Coronary artery (tissue), 2 donors: Measurements from ENCODE around the gene HUS1.

Experiments
- DNase-seq: peaks from one replicate; pipeline ENCODE4 v3.0.0-alpha.2; 2017; ENCODE audit warnings: low spot score
- H3K27ac ChIP-seq, 2 donors: fragments of 200-600 bp; sonication (generic); one replicate each; pipeline ENCODE4 v1.5.1; 2016 to 2019
- H3K4me3 ChIP-seq: fragments of 200-600 bp; sonication (generic); 2 replicates; pipeline ENCODE4 v1.5.1; 2016; ENCODE audit warnings: mild to moderate bottlenecking, moderate library complexity
- TF ChIP-seq, protein P1 (sequence below): fragments of 200-600 bp; sonication (generic); IDR thresholded peaks from one replicate; pipeline ENCODE4 v1.5.1; 2019; ENCODE audit warnings: antibody characterized with exemption

The HUS1 gene

DNA sequence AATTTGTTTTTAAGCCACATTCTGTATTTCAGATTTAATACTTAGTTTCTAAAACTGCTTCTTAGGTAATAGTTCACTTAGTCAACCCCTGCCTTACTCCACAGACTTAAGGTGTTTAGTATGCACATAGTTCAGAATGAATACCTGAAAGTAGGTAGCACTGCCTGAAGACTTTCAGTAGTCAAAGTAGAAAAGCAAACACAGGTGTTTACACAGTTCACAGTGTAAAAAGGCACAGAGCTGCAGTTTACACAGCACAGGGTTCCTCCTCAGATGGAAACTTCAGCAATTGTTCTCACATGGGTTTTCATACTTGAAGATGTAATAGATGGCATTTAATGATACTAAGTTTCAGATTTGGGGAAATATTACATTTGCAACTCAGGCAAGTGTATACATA, 28.0 kb downstream of the HUS1 start:
- TF ChIP-seq, protein P1, sequence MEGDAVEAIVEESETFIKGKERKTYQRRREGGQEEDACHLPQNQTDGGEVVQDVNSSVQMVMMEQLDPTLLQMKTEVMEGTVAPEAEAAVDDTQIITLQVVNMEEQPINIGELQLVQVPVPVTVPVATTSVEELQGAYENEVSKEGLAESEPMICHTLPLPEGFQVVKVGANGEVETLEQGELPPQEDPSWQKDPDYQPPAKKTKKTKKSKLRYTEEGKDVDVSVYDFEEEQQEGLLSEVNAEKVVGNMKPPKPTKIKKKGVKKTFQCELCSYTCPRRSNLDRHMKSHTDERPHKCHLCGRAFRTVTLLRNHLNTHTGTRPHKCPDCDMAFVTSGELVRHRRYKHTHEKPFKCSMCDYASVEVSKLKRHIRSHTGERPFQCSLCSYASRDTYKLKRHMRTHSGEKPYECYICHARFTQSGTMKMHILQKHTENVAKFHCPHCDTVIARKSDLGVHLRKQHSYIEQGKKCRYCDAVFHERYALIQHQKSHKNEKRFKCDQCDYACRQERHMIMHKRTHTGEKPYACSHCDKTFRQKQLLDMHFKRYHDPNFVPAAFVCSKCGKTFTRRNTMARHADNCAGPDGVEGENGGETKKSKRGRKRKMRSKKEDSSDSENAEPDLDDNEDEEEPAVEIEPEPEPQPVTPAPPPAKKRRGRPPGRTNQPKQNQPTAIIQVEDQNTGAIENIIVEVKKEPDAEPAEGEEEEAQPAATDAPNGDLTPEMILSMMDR, result no peak
- DNase-seq, result no peak
- no peak overlapping the region for H3K27ac ChIP-seq
- no peak overlapping the region for H3K4me3 ChIP-seq

DNA sequence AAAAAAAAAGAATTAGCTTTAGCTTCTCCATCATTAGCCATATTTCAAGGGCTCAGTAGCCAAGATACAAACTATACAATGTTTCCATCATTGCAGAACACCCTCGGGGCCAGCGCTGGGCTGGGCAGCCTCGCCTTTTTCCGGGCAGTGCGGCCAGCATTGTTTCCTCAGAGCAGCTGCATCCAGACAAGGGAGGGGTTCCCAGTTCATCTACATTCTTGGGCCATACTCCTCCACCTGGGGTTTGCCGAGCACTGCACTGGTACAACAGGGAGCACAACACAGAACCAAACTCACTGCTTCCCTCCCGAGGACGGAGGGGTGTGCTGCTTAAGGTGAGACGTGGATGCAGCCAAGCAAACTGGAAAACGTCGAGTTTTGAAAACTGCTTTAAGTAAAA, 28.7 kb downstream of the HUS1 start:
- Histone ChIP-seq H3K4me3 (no peak overlapping the region), H3K27ac (no peak overlapping the region)
- DNase-seq, result no peak
- TF ChIP-seq, protein P1, result no peak

DNA sequence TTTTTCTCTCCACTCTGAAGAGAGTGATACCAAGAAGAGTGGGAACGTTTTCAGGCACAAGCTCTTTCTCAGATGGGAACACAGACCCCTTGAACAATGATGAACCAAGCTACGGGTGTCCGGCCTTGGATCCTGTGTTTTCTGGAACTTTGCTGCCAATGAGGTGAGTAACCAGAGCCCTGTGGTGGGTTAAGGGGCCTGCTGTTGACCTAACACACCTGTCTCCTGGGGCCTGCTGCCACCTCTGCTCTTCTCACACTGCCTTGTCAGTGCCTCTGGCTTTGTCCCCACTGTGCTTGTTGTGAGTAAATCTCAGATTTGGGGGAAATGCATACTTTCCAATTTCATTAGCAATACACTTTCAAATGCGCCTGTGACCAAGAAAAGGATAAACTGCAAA, 29.7 kb downstream of the HUS1 start:
- H3K4me3 ChIP-seq, result no peak overlapping the region
- TF ChIP-seq, protein P1, result no peak
- no peak for DNase-seq
- H3K27ac ChIP-seq, result no peak overlapping the region

DNA sequence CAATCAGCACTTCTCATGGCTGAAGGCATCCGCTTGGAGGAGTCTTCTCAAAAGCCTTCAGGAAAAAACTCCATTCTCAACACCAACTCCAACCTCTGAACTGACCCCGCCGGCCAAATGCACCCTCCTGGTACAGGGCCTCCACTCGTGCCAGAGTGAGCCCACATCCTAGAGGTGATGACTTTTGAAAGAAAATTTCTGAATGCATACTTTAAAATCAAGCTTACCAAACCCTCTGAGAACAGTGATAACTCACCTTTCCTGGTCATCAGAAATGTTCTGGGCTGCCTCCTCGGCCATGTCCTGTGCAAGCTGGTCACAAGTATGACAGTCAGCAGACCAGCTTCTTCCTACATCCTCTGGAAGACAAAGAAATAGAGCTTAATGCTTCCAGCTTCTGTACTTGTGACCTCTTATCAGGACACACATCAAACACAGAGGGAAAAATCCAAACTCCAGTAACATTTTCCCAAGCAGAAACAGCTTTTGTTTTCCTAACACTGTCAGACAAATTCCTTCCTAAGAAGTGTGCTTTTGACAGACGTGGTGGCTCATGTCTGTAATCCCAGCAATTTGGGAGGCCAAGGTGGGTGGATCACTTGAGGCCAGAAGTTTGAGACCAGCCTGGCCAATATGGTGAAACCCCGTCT, 31.1 kb downstream of the HUS1 start, which contains the start of gene PKD1L1:
Gene PKD1L1, minus strand, starts transcription at position 326 of the 650 bp plus-strand sequence. Its CDS starts 26 bp downstream, at position 300.
- no peak within 1 kb of the TSS for H3K27ac ChIP-seq
- no peak within 1 kb of the TSS for H3K4me3 ChIP-seq

DNA sequence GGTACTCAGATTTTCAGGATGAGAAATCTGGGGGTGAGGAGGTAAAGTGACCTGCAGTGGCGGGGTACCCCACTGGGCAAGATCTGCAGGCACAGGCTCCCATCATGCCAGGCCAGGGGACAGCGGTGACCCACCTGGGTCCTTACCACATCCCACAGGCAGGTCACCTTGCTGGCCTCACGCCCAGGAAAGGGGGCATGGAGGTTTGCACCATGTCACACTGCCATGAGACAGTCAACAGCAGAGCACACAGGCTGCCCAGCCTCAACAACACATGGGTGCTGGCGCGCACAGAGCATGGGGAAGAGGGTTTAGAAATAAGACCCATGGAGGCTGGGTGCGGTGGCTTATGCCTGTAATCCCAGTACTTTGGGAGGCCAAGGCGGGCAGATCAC, 32.1 kb downstream of the HUS1 start:
- no peak for DNase-seq
- TF ChIP-seq, protein P1, result no peak
- H3K4me3 ChIP-seq, result no peak overlapping the region
- H3K27ac ChIP-seq, result no peak overlapping the region

More for the DNA sequence above, 31.1 kb downstream of the HUS1 start, which contains the start of gene PKD1L1:
- TF ChIP-seq, protein P1, result no peak
- no peak for DNase-seq

DNA sequence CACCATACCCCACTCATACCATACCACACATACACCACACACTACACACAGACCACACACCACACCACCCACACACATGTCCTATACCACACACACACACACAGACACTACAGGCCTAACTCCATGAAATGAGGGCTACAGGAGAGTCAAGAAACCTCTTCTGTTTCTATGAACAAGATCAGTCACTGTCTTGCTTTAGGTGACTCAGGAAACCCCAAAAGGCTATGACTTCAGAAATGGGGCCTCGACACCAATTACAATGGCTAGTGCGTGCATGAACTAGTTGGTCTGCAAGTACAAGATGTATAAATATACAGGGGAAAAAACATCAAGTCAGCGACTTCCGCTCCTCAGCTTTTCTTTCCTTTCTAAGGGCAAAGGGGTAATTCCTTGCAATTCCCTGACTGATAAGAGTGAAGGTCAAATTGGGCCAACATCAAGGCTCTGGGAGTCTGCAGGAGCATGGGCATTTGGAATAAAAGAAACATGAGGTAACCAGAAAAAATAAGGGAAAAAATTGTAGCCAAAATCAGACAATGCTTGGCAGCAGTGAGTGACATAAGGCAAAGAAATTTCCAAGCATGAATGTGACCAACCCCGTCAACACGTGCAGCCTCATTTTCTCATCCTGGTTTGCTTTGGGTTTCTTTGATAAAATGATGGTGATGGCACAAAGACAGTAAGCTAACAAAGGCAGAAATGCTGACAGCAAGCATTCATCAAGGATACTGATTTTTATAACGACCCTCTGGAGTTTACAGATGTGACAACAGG, 32.6 kb downstream of the HUS1 start:
- Histone ChIP-seq H3K27ac (no peak overlapping the region), H3K4me3 (no peak overlapping the region)
- TF ChIP-seq, protein P1, result no peak
- no peak for DNase-seq
